Uterus (tissue), 4 donors: ENCODE measurements around the gene SEC14L1. TPM values are rescaled to one million over a fixed set of nuclear protein-coding genes. Genes with fewer than 3 reads are reported as not detected.

Experiments used
- DNase-seq, 2 donors: peaks; one replicate each; pipeline ENCODE4 v3.0.0-alpha.2; 2019 to 2020
- H3K27ac ChIP-seq, 2 donors: fragments of 200-600 bp; sonication (generic); 1 replicate in 1 of 2; 2 replicates in 1 of 2; pipeline ENCODE4 v1.5.1; 2016 to 2018
- H3K27me3 ChIP-seq, 2 donors: fragments of 200-600 bp; sonication (generic); one replicate each; pipeline ENCODE4 v1.5.1; 2018 to 2019; ENCODE audit warnings: control low read depth in 1 of 2
- H3K36me3 ChIP-seq, 2 donors: fragments of 200-600 bp; sonication (generic); one replicate each; pipeline ENCODE4 v1.5.1; 2019; ENCODE audit warnings: control low read depth in 1 of 2
- H3K4me1 ChIP-seq, 2 donors: fragments of 200-600 bp; sonication (generic); one replicate each; pipeline ENCODE4 v1.5.1; 2018 to 2019; ENCODE audit warnings: control low read depth in 1 of 2
- H3K4me3 ChIP-seq, 2 donors: fragments of 200-600 bp; sonication (generic); 1 replicate in 1 of 2; 2 replicates in 1 of 2; pipeline ENCODE4 v1.5.1; 2018 to 2019; ENCODE audit warnings: mild to moderate bottlenecking in 1 of 2
- H3K9me3 ChIP-seq, 2 donors: fragments of 200-600 bp; sonication (generic); one replicate each; pipeline ENCODE4 v1.5.1; 2019; ENCODE audit warnings: control low read depth in 1 of 2
- CTCF ChIP-seq, 4 experiments: fragments of 200-600 bp in 2 of 4; fragments of 450-650 bp in 2 of 4; sonication (generic) in 2 of 4; IDR thresholded peaks; one replicate each; pipeline ENCODE4 v1.5.1; 2016 to 2019; ENCODE audit warnings: antibody characterized with exemption in 4 of 4, mild to moderate bottlenecking in 2 of 4, moderate library complexity in 1 of 4
- POLR2A ChIP-seq, 2 donors: fragments of 450-650 bp; IDR thresholded peaks; one replicate each; pipeline ENCODE4 v1.6.1; 2016; ENCODE audit warnings: antibody characterized with exemption in 2 of 2, mild to moderate bottlenecking in 1 of 2, moderate library complexity in 1 of 2
- intact Hi-C: fragments of 100-400 bp; cut with DNase I; formaldehyde crosslinking; loops from one replicate; pipeline ENCODE4 v1.15.1; 2023; ENCODE audit warnings: low total_unique reads
- total RNA-seq, 4 donors: library from RNA; depleted of rRNA in 3 of 4; stranded (reverse); fragments of >200 nt in 3 of 4; gene quantifications; one replicate each; pipeline versions ENCODE4 v1.1.0 to v1.2.4, GENCODE V29; 2014 to 2023
- donor health status: DM: yes; HTN: yes; CAD: no.

The SEC14L1 gene
- total RNA-seq, 4 donors from 2014 or later, result 38.2 to 128 (median 42.6) TPM

- no peaks in the 10 kb centered on the region for H3K9me3 ChIP-seq
- no peaks in the 10 kb centered on the region for H3K27me3 ChIP-seq
- no peak overlapping the region for H3K27ac ChIP-seq
- no peak for TF ChIP-seq POLR2A (IDR thresholded peaks at IDR 0.05)
- no peak for TF ChIP-seq CTCF (IDR thresholded peaks at IDR 0.05)
- H3K36me3 ChIP-seq, result no peaks in the 10 kb centered on the region
- H3K4me1 ChIP-seq, result no peaks in the 10 kb centered on the region
- intact Hi-C loops, result no loop called here
- no peak overlapping the region for H3K4me3 ChIP-seq
- DNase-seq, result no peak
Measured at GRCh38 chr17:77218902-77219301, 78.1 kb downstream of the SEC14L1 start.

GRCh38 chr17:77222356-77222755, 81.6 kb downstream of the SEC14L1 start:
- no peak for DNase-seq
- Histone ChIP-seq H3K36me3 (no peaks in the 10 kb centered on the region), H3K27me3 (no peaks in the 10 kb centered on the region), H3K9me3 (no peaks in the 10 kb centered on the region), H3K4me1 (no peaks in the 10 kb centered on the region), H3K27ac (peak overlapping the region in 1 of 2 donors; percentile 62), H3K4me3 (no peak overlapping the region)
- TF ChIP-seq CTCF (IDR thresholded peaks at IDR 0.05), result no peak
- no peak for TF ChIP-seq POLR2A (IDR thresholded peaks at IDR 0.05)
- intact Hi-C loops, result no loop called here

- H3K27ac ChIP-seq, result peak overlapping the region; percentile 60 to 62
- no peaks in the 10 kb centered on the region for H3K4me1 ChIP-seq
- intact Hi-C loops, result no loop called here
- no peak overlapping the region for H3K4me3 ChIP-seq
- TF ChIP-seq POLR2A (IDR thresholded peaks at IDR 0.05) (no peak), CTCF (IDR thresholded peaks at IDR 0.05) (no peak)
- H3K36me3 ChIP-seq, result no peaks in the 10 kb centered on the region
- no peaks in the 10 kb centered on the region for H3K27me3 ChIP-seq
- H3K9me3 ChIP-seq, result no peaks in the 10 kb centered on the region
- DNase-seq, result no peak
Measured at GRCh38 chr17:77223642-77224420, 83.1 kb downstream of the SEC14L1 start.

- DNase-seq, result no peak
- H3K4me3 ChIP-seq, result no peak overlapping the region
- H3K9me3 ChIP-seq, result no peaks in the 10 kb centered on the region
- intact Hi-C loops, result no loop called here
- no peaks in the 10 kb centered on the region for H3K27me3 ChIP-seq
- H3K4me1 ChIP-seq, result no peaks in the 10 kb centered on the region
- TF ChIP-seq CTCF (IDR thresholded peaks at IDR 0.05) (no peak), POLR2A (IDR thresholded peaks at IDR 0.05) (no peak)
- no peaks in the 10 kb centered on the region for H3K36me3 ChIP-seq
- no peak overlapping the region for H3K27ac ChIP-seq
Measured at GRCh38 chr17:77225265-77225664, 84.5 kb downstream of the SEC14L1 start.

- no peaks in the 10 kb centered on the region for H3K9me3 ChIP-seq
- H3K4me3 ChIP-seq, result no peak overlapping the region
- no peaks in the 10 kb centered on the region for H3K36me3 ChIP-seq
- TF ChIP-seq POLR2A (IDR thresholded peaks at IDR 0.05) (peak; percentile 37 to 44), CTCF (IDR thresholded peaks at IDR 0.05) (no peak)
- peak overlapping the region; percentile 54 to 74 for H3K27ac ChIP-seq
- H3K4me1 ChIP-seq, result no peaks in the 10 kb centered on the region
- DNase-seq, result peak in 1 of 2 donors; percentile 53
- no peaks in the 10 kb centered on the region for H3K27me3 ChIP-seq
- intact Hi-C loops, result no loop called here
Measured at GRCh38 chr17:77227461-77228240, 86.9 kb downstream of the SEC14L1 start.
